SH-SY5Y (cell line): ENCODE measurements around the gene CYP2E1.

ENCODE experiments used
- GATA2 ChIP-seq: IDR thresholded peaks from 2 replicates; pipeline ENCODE4 v1.6.1; 2011; ENCODE audit warnings: mild to moderate bottlenecking, low read depth, low read length
- GATA3 ChIP-seq: IDR thresholded peaks from 2 replicates; pipeline ENCODE4 v1.6.1; 2011; ENCODE audit warnings: low read depth, mild to moderate bottlenecking, low read length, moderate library complexity

The CYP2E1 gene

DNA sequence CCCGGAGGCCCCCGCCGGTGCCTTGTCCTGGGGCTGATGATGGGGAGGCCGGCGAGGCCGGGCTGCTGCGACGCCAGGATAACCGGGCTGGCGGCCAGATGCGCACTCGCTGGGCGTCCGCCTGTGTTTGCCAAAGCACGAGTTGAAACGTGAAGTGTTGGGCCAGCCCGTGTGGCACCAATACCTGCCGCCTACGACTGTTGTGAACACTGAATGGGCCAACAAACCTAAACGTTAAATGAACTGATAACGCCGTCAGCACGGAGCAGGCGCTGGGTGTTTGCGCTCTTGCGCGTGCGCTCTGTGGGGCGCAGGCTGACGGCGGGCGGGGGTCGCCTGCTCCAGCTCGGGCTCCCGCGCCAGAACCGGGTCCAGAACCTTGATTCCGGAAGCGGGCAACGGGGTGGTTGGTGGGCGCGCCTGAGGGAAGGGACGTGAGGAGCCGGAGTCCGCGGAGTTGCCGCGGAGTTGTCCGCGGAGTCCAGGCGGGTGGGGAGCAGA lies 658 bp downstream of the CYP2E1 start:
- TF ChIP-seq GATA3 (no peak), GATA2 (no peak)

DNA sequence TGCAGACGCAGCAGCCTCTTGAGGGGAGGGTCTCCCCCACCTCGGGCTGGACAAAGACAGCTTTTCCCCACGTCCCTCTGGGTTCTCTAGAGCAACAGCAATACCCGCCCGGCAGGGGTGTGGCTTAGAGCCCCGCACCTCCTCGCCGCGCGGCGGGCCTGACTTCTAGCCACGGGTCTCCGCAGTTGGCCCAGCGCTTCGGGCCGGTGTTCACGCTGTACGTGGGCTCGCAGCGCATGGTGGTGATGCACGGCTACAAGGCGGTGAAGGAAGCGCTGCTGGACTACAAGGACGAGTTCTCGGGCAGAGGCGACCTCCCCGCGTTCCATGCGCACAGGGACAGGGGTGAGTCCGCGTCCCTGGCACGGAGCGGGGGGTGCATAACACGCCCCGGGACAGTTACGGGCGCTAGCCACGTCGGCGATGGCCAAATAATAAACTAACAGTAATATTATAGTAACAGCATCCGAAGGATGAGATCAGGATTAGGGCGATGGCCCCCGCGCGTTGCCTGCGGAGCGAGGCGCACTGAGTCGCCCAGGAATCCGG lies 1.2 kb downstream of the CYP2E1 start:
- TF ChIP-seq GATA2 (no peak), GATA3 (no peak)

- TF ChIP-seq GATA3: no peak
- no peak for TF ChIP-seq GATA2
Observed at GRCh38 chr10:133528845-133529575, 1.8 kb downstream of the CYP2E1 start.

DNA sequence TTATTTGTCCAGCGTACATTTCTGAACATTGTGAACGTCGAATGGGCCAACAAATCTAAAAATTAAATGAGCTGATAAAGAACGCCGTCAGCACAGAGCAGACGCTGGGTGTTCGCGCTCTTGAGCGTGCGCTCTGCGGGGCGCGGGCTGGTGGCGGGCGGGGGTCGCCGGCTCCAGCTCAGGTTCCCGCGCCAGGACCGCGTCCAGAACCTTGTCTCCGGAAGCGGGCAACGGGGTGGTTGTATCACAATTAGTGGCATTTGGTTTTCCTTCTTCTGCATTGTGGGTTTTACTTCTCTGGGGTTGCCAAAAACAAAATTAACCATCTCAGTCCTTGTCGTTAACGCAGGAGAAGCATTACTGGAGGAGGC lies 2.4 kb downstream of the CYP2E1 start:
- TF ChIP-seq GATA2: no peak
- TF ChIP-seq GATA3: no peak

DNA sequence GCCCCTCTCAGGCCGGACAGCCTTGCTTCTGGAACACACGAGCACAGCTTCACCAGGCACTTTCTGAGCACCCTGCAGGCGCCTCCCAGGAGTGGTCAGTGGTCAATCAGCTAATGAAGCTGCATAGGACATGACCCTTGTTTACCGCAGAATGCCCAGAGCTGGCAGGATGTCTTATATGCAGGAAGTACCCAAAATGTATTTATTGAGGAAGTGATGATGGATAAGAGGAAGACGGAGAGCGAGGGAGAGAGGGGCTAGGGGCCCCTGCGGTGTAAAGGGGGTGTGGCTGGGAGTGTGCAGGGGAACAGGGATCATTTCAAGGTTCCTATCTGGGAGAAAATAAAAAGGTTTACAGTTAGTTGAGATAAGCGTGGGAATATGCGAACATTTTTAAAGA lies 3.3 kb downstream of the CYP2E1 start:
- no peak for TF ChIP-seq GATA2
- no peak for TF ChIP-seq GATA3

DNA sequence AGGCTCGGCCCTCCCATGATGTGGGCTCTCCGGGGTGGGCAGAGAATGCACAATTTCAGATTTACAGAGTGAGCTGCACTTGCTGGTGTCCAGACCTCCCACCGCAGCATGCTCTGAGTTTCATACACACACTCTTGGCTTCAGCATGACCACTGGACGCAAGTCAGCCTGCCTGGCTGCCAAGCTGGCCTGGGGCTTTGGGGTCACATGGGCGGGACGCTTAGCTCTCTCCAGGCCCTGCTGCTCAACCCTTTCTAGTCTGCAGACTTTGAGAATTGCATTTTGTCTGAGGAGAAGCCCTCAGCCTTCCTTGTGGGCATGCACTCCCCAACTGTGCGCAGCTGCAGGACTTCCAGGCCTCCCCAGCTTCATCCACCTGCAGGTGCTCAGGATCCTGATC lies 5.7 kb downstream of the CYP2E1 start:
- TF ChIP-seq GATA3: no peak
- no peak for TF ChIP-seq GATA2

- TF ChIP-seq GATA3 (no peak), GATA2 (no peak)
Observed at GRCh38 chr10:133534417-133534816, 7.3 kb downstream of the CYP2E1 start.

GRCh38 chr10:133536198-133536597 lies 9.0 kb downstream of the CYP2E1 start:
- TF ChIP-seq GATA3 (no peak), GATA2 (no peak)

DNA sequence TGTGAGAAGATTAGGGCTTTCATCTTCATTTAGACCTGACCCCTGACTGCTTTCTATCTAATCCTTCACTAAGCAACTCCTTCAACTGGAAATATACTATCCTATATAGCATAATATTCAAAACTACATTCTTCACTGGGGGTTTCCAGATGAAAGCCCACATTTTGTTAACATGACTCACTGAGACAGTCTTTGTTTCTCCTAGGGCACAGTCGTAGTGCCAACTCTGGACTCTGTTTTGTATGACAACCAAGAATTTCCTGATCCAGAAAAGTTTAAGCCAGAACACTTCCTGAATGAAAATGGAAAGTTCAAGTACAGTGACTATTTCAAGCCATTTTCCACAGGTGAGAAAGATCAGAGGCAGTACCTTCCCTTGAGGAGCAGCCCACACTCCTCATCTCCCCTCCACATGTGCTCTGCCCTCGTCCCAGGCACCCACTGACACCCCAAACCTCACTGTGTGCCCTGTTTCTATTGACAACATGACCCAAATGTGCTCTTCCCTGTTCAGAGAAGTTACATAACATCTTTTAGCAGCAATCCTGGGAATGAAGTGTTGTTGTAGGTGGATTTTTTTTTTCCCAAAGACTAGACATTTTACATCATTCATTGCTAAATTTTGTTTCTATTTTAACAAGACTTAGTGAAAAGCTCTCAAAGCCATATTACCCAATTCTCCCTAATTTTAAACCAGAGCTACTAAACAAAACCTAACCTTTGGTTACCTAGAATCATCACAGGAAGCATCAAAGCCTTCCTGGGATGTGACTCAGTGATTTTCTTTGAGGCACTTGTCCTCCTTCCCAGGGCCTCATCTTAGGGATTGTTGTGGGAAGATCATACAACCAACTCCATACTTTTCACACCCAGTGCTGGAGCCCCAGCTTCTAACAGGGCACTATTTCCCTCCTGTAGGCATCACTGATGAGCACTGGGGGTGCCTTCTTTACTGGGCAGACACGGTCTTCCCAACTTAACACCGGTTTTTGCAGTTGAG lies 10.7 kb downstream of the CYP2E1 start:
- TF ChIP-seq GATA3 (no peak), GATA2 (no peak)

GRCh38 chr10:133544506-133544905 lies 17.3 kb downstream of the CYP2E1 start:
- TF ChIP-seq GATA2 (no peak), GATA3 (no peak)

DNA sequence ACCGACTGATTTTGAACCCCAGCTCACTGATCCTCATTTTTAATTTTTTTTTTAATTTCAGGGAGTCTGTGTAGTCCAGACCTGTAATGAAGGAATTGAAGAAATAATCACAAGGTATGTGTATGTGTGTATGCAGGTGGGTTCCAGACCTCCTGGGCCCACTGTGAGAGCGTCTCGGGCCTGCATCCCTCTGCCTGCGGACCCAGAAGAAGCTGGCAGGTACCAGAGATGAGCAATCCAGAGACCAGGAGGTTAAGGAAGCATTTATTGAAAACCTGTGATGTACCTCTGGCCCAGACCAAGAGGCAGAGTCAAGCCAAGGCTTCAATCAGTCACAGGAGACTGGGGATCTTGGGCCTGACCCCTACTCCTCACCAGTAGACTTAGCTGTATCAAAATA lies 27.4 kb downstream of the CYP2E1 start:
- TF ChIP-seq GATA2 (no peak), GATA3 (no peak)

GRCh38 chr10:133555521-133555920 lies 28.4 kb downstream of the CYP2E1 start:
- no peak for TF ChIP-seq GATA3
- TF ChIP-seq GATA2: no peak

DNA sequence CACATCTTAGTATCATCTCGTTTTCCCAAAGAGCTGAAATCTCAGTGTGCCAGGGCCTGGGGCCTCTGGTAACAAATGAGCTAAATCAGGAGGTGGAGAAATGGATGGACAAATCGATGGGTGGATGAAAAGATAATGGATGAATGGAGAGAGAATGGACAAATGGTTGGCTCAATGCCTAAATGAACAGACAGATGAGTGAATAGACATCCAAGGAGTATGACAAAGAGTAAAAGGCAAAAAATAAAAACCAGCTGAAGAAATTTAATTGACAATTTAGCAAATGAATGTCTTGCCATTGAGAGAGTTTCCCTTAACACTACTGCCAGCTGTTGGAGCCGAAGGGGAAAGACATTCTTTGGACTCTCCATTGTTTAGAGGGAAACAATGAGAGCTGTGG lies 30.2 kb downstream of the CYP2E1 start:
- TF ChIP-seq GATA3 (no peak), GATA2 (no peak)

DNA sequence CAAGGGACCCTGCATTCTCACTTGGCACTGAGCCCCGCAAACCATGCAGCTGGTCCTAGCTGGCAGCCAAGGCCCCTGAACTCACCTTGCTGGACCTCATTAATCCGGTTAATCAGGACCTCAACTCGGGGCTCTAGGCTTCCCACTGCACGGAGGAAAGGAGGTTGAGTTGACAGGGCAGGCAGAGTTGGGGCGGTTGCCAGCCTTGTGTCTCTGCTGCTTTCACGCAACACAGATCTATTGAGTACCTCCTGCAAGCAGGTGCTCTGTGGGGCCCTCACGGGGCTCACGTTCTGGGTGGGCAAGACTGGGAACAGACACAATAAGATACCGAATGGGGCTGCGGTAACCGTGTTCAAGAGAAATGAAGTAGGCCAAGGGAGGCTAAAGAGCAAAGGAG lies 32.1 kb downstream of the CYP2E1 start:
- TF ChIP-seq GATA3: no peak
- no peak for TF ChIP-seq GATA2

GRCh38 chr10:133564816-133565215 lies 37.7 kb downstream of the CYP2E1 start:
- TF ChIP-seq GATA3: no peak
- no peak for TF ChIP-seq GATA2

- TF ChIP-seq GATA2: no peak
- no peak for TF ChIP-seq GATA3
Observed at GRCh38 chr10:133565441-133566294, 38.5 kb downstream of the CYP2E1 start, which contains the start of gene SYCE1. TSS of gene SYCE1 (minus strand) at chr10:133565583. CDS start at chr10:133565529, 54 bp downstream.
